Stomach (tissue), 9 donors: Measurements from ENCODE around the gene HOXC11. TPM values are rescaled to one million over a fixed set of nuclear protein-coding genes. Genes with fewer than 3 reads are reported as not detected.

ENCODE experiments used
- DNase-seq, 2 donors: peaks; one replicate each; pipeline versions ENCODE4 v3.0.0 to v3.0.0-alpha.2; 2013 to 2019
- H3K27ac ChIP-seq, 5 donors: fragments of 200-600 bp in 4 of 5; sonication (generic) in 4 of 5; one replicate each; pipeline ENCODE4 v1.5.1; 2013 to 2019; ENCODE audit warnings: mild to moderate bottlenecking in 1 of 5, moderate library complexity in 1 of 5
- H3K27me3 ChIP-seq, 3 donors: fragments of 200-600 bp; sonication (generic); one replicate each; pipeline ENCODE4 v1.5.1; 2017 to 2019; ENCODE audit warnings: mixed run types in 1 of 3
- H3K36me3 ChIP-seq, 4 donors: fragments of 200-600 bp; sonication (generic); 1 replicate in 3 of 4; 2 replicates in 1 of 4; pipeline ENCODE4 v1.5.1; 2016 to 2019
- H3K4me1 ChIP-seq, 4 donors: fragments of 200-600 bp; sonication (generic); one replicate each; pipeline ENCODE4 v1.5.1; 2016 to 2019
- H3K4me3 ChIP-seq, 4 donors: fragments of 200-600 bp; sonication (generic) in 3 of 4; one replicate each; pipeline ENCODE4 v1.5.1; 2016 to 2019; ENCODE audit warnings: mild to moderate bottlenecking in 1 of 4
- H3K9me3 ChIP-seq, 4 donors: fragments of 200-600 bp; sonication (generic); one replicate each; pipeline ENCODE4 v1.5.1; 2016 to 2019
- EP300 ChIP-seq: sonication (generic); formaldehyde crosslinking; IDR thresholded peaks from one replicate; pipeline ENCODE4 v1.6.1; 2017; ENCODE audit warnings: antibody characterized with exemption
- POLR2A ChIP-seq, 4 donors: fragments of 450-650 bp; IDR thresholded peaks; one replicate each; pipeline ENCODE4 v1.6.1; 2016; ENCODE audit warnings: antibody characterized with exemption in 4 of 4, control low read depth in 2 of 4, mild to moderate bottlenecking in 1 of 4, moderate library complexity in 1 of 4
- POLR2AphosphoS5 ChIP-seq, 3 donors: sonication (generic); formaldehyde crosslinking; IDR thresholded peaks; one replicate each; pipeline ENCODE4 v1.6.1; 2016; ENCODE audit warnings: antibody characterized with exemption in 3 of 3
- WGBS, 5 donors: extraction: QIAGEN DNeasy Blood & Tissue Kit in 3 of 5; methylation state at CpG; one replicate each; pipeline versions ENCODE4 v1.1.5 to v1.1.7; 2013 to 2018; 5-methylcytosine and 5-hydroxymethylcytosine counted together
- intact Hi-C: fragments of 100-400 bp; cut with DNase I; formaldehyde crosslinking; loops from one replicate; pipeline ENCODE4 v1.15.1; 2023; ENCODE audit warnings: low total_unique reads
- polyA plus RNA-seq, 3 donors: library from polyadenylated mRNA; stranded (reverse); fragments of 200-250 nt; gene quantifications; one replicate each; pipeline ENCODE4 v1.2.3, GENCODE V29; 2013
- total RNA-seq, 5 donors: library from RNA; depleted of rRNA; stranded (reverse); fragments of >200 nt; gene quantifications; one replicate each; pipeline versions ENCODE4 v1.1.0 to v1.2.3, GENCODE V29; 2014 to 2016
- TF ChIP-seq, protein P1 (sequence below), 7 experiments: fragments of 450-650 bp in 4 of 7; fragments of 200-600 bp in 3 of 7; sonication (generic) in 3 of 7; IDR thresholded peaks; one replicate each; pipeline ENCODE4 v1.5.1; 2016 to 2019; ENCODE audit warnings: antibody characterized with exemption in 7 of 7, control low read depth in 2 of 7, mild to moderate bottlenecking in 1 of 7
- donor health status: healthy with polysubstance abuse.
- donor health status: Bipolar disorder and iron deficiency.
- donor health status: healthy.

Gene HOXC11
- total and polyA plus RNA-seq, 8 donors = not detected

DNA sequence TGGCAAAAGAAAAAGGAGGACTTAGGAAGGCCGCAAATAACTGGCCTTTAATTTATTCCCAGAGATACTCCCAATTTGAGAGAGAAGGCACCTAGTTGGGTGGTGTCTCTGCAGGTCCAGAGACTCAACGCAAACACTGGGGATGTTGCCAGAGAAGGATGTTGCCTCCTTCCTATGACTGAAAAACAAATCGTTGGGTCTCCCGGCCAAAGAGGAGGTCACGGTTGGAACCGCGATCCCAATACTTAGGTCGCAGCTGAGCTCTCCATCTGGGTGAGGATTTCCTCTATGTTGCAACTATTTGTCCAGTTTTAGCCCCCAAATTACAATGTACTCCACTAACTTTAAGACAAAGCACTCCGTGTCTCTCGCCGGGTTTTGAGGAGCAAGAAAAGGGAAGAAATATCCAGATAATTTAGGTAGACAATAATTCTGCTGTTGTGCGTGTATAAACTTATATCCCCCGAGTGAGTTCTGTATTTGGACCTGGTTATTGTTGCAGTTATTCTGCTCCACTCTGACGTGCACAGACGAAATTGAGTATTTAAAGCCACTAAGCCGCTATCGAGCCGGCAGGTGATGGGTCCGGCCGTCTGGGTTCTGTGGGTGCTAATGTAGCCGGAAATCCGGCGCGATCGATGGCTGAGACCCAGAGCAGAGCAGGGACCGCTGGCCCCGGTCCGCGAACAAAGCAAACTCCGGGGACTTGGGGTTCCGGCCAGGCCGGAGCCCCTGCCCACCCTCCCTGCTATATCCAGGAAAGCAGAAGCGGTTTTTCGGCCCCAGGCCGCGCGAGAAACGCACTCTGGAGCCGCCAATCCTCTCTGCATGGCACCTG, 12.5 kb upstream of the HOXC11 start:
- no peak for DNase-seq
- intact Hi-C loops = no loop called here
- TF ChIP-seq POLR2A (IDR thresholded peaks at IDR 0.05) (no peak), EP300 (no peak), POLR2AphosphoS5 (IDR thresholded peaks at IDR 0.05) (no peak)
- TF ChIP-seq, protein P1, sequence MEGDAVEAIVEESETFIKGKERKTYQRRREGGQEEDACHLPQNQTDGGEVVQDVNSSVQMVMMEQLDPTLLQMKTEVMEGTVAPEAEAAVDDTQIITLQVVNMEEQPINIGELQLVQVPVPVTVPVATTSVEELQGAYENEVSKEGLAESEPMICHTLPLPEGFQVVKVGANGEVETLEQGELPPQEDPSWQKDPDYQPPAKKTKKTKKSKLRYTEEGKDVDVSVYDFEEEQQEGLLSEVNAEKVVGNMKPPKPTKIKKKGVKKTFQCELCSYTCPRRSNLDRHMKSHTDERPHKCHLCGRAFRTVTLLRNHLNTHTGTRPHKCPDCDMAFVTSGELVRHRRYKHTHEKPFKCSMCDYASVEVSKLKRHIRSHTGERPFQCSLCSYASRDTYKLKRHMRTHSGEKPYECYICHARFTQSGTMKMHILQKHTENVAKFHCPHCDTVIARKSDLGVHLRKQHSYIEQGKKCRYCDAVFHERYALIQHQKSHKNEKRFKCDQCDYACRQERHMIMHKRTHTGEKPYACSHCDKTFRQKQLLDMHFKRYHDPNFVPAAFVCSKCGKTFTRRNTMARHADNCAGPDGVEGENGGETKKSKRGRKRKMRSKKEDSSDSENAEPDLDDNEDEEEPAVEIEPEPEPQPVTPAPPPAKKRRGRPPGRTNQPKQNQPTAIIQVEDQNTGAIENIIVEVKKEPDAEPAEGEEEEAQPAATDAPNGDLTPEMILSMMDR (IDR thresholded peaks at IDR 0.05) = no peak
- H3K36me3 ChIP-seq = no peaks in the 10 kb centered on the region
- H3K4me1 ChIP-seq = peaks cover 0 to 40% (median 21%) of the 10 kb centered on the region in 4 donors
- 11 to 18% (median 12%) methylated on average over 26 to 39 of the region's 39 CpGs for WGBS, 5 donors
- peaks cover 82 to 100% (median 100%) of the 10 kb centered on the region in 3 donors for H3K27me3 ChIP-seq
- H3K27ac ChIP-seq = no peak overlapping the region
- peaks cover 0 to 4% (median 0%) of the 10 kb centered on the region in 4 donors for H3K9me3 ChIP-seq
- no peak overlapping the region for H3K4me3 ChIP-seq

DNA sequence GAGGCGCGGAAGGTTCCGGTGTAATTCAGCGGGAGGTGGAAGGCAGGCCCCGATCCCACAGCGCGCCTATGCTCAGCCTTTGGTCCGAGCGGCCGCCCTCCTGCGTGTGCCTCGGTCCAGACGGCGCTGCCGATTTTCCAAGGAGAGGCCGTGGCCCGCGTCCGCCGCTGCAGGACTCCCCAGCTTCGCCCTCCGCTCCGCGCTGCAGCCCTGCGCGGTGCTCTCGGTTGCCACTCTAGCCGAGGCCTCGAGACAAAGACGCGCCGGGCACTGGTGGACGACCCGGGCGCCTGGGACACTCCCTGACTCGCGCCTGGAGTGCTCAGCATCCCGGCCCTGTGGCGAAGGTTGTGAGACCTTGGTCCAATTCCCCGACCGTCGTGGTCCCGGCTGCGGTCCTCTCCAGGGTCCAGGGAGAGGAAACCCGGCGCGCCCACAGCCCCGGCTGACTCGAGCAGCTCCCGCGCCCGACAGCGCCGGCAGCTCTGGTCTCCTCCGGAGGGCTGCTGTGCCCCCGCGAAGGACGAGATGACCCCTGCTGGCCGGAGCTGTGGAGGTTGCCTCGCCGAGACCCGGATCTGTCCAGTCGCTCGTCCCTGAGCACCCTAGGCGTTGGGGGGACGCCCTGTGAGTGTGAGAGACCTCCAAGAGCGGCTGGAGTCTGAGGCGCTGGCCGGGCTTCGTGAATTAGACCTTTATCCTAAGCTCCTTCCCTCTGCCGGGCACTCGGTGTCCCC, 11.7 kb upstream of the HOXC11 start:
- WGBS, 5 donors = 0 to 4% (median 3%) methylated on average over 1 to 72 of the region's 72 CpGs
- peaks cover 82 to 100% (median 100%) of the 10 kb centered on the region in 3 donors for H3K27me3 ChIP-seq
- peaks cover 0 to 4% (median 0%) of the 10 kb centered on the region in 4 donors for H3K9me3 ChIP-seq
- TF ChIP-seq, protein P1 (IDR thresholded peaks at IDR 0.05) = no peak
- TF ChIP-seq POLR2AphosphoS5 (IDR thresholded peaks at IDR 0.05) (no peak), POLR2A (IDR thresholded peaks at IDR 0.05) (no peak), EP300 (no peak)
- no peak overlapping the region for H3K4me3 ChIP-seq
- no peak overlapping the region for H3K27ac ChIP-seq
- no peaks in the 10 kb centered on the region for H3K36me3 ChIP-seq
- intact Hi-C loops = no loop called here
- no peak for DNase-seq
- H3K4me1 ChIP-seq = peaks cover 4 to 43% (median 27%) of the 10 kb centered on the region in 4 donors

DNA sequence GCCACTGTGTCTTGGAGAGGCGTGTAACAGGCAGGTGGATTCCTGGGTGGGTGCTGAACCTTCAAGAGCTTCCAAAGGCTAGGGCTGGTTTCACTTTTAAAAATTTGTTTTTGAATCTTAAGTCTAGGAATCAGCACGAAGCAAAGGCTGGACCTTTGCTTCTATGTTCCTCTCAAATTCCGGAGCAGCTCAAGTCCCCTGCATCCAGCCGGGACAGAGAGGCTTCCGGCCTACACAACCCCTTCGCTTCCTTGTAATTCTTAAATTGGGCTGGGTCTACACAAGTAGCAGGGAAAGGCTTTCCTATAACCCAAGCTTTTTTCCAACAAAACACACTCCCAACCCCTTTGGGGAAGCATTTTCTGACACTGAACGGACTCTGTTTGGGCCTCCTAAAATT, 9.9 kb upstream of the HOXC11 start:
- no peak overlapping the region for H3K4me3 ChIP-seq
- H3K36me3 ChIP-seq = no peaks in the 10 kb centered on the region
- WGBS, 5 donors = 21 to 33% (median 26%) methylated on average over 7 of the region's 7 CpGs
- peaks cover 79 to 100% (median 100%) of the 10 kb centered on the region in 3 donors for H3K27me3 ChIP-seq
- no peak overlapping the region for H3K27ac ChIP-seq
- intact Hi-C loops = no loop called here
- H3K4me1 ChIP-seq = peaks cover 8 to 46% (median 33%) of the 10 kb centered on the region in 4 donors
- TF ChIP-seq, protein P1 (IDR thresholded peaks at IDR 0.05) = no peak
- TF ChIP-seq POLR2AphosphoS5 (IDR thresholded peaks at IDR 0.05) (no peak), EP300 (no peak), POLR2A (IDR thresholded peaks at IDR 0.05) (no peak)
- DNase-seq = no peak
- H3K9me3 ChIP-seq = peaks cover 0 to 4% (median 0%) of the 10 kb centered on the region in 4 donors
